HG03280 (cell line): ENCODE measurements around the gene HOXC5.

ENCODE experiments used
- ATAC-seq: cut with Tn5 transposase; IDR thresholded peaks from one replicate; pipeline ENCODE4 v1.9.1; 2021; ENCODE audit warnings: mild to moderate bottlenecking, moderate library complexity; ENCODE audit not compliant: unreplicated experiment

The HOXC5 gene

GRCh38 chr12:53995378-53996239 lies 37.2 kb upstream of the HOXC5 start:
- no peak for ATAC-seq

DNA sequence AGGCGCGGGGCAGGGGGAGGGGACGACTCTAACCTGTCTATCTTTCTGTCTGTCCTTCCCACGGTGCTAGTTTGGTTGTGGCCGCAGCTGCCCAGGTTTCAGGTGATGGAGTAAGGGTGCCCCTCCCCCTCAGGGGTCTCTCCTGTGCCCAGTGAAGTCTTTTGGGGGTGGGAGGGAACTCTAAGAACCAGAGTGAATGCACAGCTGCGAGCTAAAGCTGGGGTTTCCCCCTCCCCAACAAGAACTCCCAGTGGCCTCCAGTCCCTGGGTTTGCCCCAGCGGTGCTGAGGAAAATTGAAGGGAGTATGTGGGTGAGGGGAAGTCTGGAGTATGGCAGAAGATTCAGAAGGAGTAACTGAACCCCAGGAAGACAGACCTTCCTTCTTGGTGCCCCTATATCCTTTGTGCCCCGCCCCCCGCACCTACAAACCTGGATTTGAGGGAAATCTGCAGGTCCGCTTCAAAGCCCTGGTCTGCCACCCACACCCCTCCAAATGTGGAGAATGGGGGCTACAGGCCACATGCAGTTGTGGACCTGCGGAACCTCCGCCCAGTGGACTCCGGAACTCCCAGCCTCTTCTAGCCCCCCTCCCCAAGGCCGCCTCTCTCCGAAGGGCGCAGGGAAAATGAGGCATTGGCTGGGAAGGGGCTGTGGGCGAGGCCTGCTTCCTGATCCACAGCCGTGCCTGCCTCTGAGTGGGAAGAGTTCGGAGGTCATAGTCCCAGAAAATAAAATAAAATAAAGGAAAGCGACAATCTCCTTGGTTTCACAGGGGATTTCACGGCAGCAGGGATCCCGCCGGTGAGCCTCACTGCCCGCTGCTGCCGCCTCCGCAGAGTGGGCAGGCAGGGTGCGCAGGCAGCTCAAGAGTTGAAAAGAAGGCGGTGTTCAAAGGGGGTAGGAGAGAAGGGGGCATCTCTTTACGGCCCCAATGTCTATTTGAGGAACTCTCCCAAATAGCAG lies 36.3 kb upstream of the HOXC5 start:
- ATAC-seq: no peak

DNA sequence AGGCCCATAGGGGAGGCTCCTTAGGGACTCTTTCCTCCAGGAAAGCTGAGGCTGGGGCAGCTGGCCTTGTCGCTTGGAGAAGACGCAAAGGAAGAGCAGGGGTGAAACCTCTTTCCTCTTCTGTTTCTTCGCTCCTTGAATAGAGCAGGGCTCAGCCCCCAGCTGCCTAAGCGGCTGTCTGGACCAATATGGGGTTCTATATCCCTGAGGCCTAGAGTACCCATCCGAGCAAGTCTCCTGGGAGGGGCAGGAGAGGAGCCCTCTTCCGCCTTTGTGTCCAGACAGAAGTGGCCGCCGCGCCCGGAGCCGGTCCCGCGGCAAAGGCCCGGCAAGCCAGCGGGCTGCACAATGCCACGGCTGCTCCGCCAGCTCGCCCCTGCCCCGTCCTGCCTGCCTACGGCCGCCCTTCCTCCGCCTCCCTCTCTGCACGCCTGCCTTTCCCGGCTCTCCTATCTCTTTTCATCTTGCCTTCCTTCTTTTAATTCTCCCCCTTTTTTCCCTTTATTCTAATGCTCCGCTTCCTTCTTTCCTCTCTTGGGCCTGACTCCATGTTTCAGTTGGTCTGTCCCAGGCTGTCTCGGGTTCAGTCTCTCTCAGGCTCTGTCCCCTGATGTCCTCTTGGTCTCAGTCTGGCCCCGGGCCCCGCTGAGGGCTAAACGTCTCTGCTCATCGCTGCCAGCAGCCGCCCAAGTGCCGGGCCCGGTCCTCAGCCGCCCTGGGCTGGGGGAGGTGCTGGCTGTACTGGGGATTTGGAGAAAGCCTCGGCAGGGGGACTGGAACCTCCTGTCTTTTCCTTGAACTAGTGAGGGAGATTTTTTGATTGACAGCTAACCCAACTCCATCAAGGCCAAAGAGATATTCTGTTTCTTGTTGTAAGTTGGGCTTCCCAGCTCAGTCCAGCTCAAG lies 35.4 kb upstream of the HOXC5 start:
- no peak for ATAC-seq

GRCh38 chr12:53998110-53998899 lies 34.5 kb upstream of the HOXC5 start:
- ATAC-seq: no peak

- no peak for ATAC-seq
Measured at GRCh38 chr12:53998900-53999236, 34.0 kb upstream of the HOXC5 start.

- ATAC-seq: no peak
Measured at GRCh38 chr12:53999559-54000115, 33.2 kb upstream of the HOXC5 start.

DNA sequence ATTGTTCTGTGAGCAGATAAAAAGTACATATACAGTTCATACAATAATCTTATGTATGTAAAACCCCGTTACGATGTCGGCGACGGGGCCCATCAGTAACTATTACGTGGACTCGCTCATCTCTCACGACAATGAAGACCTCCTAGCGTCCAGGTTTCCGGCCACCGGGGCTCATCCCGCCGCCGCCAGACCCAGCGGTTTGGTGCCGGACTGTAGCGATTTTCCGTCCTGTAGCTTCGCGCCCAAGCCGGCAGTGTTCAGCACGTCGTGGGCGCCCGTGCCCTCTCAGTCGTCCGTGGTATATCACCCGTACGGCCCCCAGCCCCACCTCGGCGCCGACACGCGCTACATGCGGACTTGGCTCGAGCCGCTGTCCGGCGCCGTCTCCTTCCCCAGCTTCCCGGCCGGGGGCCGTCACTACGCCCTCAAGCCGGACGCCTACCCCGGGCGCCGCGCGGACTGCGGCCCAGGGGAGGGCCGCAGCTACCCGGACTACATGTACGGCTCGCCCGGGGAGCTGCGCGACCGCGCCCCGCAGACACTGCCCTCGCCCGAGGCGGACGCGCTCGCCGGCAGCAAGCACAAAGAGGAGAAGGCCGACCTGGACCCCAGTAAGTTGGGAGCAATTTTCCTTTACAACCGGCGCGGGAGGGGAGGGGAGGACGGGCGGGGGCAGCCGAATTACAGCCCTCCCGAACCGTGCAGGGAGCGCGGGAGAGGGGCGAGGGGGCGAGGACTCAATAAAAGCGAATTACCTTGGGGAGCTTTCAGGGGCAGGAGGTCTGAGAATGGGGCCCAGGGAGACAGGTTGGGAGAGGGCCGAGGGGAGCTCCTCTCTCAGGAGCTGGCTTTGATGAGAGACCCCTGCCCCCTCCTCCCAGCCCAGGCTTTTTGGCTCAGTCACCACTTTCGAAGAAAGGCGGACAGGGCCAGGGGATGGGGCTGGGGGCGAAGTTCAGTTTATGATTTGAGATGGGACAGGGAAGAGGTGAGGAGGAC lies 32.4 kb upstream of the HOXC5 start, which contains the start of gene HOXC9:
Gene HOXC9, plus strand, starts transcription at position 46 of the 999 bp plus-strand sequence. Its CDS starts 28 bp downstream, at position 74.
- no peak for ATAC-seq

DNA sequence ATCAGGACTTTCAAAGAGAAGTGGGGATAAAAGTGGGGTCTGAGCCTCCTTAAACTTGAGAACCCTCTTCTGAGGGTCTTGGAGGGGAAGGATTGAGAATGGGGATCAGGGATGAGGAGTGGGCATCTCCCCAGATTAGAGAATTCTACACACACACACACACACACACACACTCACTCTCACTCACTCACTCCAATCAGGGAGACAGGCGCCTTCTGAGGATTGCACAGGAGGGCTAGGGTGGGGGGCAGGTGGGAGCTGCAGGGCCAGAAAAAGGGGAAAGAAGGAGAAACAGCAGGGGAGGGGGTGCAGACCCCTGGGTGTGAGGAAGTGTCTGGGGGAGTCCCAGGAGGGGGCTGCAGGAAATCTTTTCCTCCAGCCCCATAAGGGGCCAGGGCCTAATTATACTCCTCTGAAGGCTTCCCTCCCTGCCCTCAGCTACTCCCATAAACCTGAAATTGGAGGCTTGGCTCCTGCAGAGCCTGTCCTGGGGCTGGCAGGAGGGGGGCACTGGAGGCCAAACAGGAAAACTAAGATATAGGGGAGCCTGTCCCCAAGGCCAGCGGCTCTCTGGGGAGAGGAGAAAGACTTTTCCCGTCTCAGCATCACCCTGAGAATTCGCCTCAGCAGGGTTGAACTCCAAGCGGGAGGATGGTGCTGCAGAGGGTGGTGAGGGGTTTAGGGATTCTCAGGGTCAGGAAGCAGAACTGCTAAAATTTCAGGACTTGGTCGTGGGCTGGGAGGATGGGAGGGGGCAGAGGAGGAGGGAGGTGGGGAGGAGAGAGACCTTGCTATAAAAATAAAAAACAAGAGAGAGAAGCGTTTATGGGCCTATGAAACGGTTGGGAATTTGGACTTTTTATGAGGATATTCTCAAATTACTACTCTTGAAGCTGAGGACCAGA lies 31.3 kb upstream of the HOXC5 start:
- ATAC-seq: no peak

GRCh38 chr12:54002278-54002914 lies 30.5 kb upstream of the HOXC5 start:
- ATAC-seq: no peak

GRCh38 chr12:54002915-54003389 lies 29.9 kb upstream of the HOXC5 start:
- ATAC-seq: no peak

- no peak for ATAC-seq
Measured at GRCh38 chr12:54003625-54004024, 29.2 kb upstream of the HOXC5 start.

DNA sequence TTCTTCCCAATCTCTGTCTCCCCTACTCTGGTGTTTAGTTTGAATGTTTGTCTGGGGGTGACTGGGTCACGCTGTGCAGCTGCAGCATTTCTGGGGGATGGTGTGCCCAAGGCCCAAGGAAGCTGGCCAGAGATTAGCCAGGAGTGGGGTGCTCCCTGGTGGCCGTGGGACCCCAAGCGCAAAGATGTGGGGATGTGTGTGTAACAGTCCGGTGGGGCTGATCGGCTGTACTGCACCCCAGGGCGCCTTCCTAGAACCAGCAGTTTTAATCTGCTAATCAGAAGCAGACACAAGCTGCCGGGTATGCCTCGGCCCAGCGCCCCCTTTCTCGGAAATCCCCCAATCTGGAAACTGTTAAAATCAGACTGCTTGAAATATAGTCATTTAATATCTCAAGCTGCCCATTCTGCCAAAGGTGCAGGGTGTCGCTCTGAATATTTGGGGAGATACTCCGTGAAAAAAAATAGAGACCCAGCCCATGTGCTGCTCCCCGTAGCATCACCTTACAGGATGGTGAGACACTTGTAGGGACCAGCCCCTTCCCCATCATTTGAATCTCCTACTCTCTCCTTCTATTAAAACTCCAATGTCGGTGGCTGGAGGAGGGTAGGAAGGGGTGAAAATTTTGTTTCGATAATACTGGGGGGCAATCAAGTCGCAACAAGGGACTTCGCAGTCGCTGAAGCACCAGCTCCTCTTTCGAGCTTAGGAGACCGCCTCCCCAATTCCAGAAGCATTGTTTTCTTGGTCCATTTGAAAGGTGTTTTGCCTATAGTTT lies 28.6 kb upstream of the HOXC5 start:
- ATAC-seq: no peak

GRCh38 chr12:54004841-54005530 lies 27.9 kb upstream of the HOXC5 start:
- no peak for ATAC-seq

DNA sequence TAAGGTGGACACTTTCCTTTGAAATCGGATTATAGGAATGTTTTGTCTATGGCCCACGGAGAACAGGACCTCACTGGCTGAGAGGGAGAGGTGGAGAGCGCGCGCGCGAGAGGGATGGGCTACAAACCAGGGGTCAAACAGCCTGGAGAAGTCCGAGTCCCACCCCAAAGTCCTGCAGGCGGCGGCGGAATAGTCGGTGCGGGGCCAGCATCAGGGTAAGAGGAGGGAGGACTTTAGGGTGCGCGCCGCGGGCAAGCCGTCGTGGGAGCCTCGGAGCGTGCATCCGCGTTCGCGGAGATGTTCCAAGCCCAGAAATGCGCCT lies 27.4 kb upstream of the HOXC5 start:
- no peak for ATAC-seq

DNA sequence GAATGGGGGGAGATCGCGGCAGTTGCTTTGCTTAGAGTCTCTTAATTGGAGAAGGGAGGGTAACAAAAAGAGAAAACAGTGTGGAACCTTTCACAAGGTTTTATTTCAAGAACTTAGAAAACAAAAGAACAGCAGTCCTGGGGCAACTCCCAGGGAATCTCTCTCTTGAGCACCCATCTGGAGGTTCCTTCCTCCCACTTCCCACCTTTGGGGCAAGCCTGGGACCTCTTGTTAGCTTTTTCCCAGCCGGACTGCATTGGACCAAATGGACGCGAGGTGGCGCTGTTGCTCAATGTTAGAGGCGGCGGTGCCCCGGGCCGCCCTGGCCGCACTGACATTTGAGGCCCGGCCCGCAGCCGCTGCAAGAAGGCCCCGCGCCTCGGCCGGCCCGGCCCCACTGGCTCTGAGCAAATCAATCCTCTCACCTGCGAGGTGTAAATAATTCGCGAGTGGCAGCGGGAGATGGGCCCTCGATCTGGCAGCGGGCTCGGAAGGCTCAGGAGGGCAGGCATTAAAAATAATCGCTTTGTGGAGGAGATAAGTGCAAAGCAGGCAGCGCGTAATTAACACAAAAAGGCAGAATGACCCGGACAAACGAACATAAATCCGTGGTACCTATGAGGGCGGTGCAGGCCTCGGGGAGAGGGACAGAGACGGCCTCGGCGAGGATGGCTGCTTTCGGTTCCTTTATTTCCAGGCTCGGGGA lies 26.8 kb upstream of the HOXC5 start:
- peak; percentile 75 for ATAC-seq
